Measurements from ENCODE around the gene SPATA33. TPM values are rescaled to one million over a fixed set of nuclear protein-coding genes. Genes with fewer than 3 reads are reported as not detected.
"Not testable (repeated sequence)": the region's sequence is repeated elsewhere in the genome, so short reads cannot be mapped to it uniquely, and the experiment has no call there.

The SPATA33 gene
- total RNA-seq, 3 donors from 2014 or later, result 8.0 to 11.0 (median 10.7) TPM

- ATAC-seq (peak; percentile 86), DNase-seq (peak; percentile 91 to 96 (median 96))
- no peak for TF ChIP-seq CTCF (IDR thresholded peaks at IDR 0.05)
- Histone ChIP-seq H3K9me3 (no peaks in the 10 kb centered on the region), H3K4me3 (peak within 1 kb of the TSS; percentile 92), H3K4me1 (ENCODE audit: low read depth) (peaks cover 17% of the 10 kb centered on the region), H3K36me3 (ENCODE audit: low read depth) (no peaks in the 10 kb centered on the region)
- intact Hi-C loops (cut with DNase I, micrococcal nuclease), result no loop called here
Observed at GRCh38 chr16:89686520-89687091, 29.0 kb downstream of the SPATA33 start, which contains the start of gene CDK10. Gene CDK10, plus strand, starts transcription at chr16:89686689. Its CDS starts 22 bp downstream, at chr16:89686711.

- TF ChIP-seq CTCF (IDR thresholded peaks at IDR 0.05), result no peak
- ATAC-seq, result peak; percentile 93
- DNase-seq, result peak; percentile 89 to 91 (median 90)
- Histone ChIP-seq H3K4me3 (peak overlapping the region; percentile 92), H3K36me3 (ENCODE audit: low read depth) (no peaks in the 10 kb centered on the region), H3K4me1 (ENCODE audit: low read depth) (peaks cover 17% of the 10 kb centered on the region), H3K9me3 (no peaks in the 10 kb centered on the region)
- intact Hi-C loops (cut with DNase I, micrococcal nuclease), result no loop called here
Observed at GRCh38 chr16:89687092-89687940, 29.7 kb downstream of the SPATA33 start.

GRCh38 chr16:89688395-89688794, 30.8 kb downstream of the SPATA33 start:
- H3K4me1 ChIP-seq (ENCODE audit: low read depth), result peaks cover 17% of the 10 kb centered on the region
- no peak overlapping the region for H3K4me3 ChIP-seq
- no peak for ATAC-seq
- intact Hi-C loops (cut with DNase I, micrococcal nuclease), result no loop called here
- DNase-seq, result peak in 1 of 3 donors; percentile 13
- no peak for TF ChIP-seq CTCF (IDR thresholded peaks at IDR 0.05)
- no peaks in the 10 kb centered on the region for H3K9me3 ChIP-seq
- no peaks in the 10 kb centered on the region for H3K36me3 ChIP-seq (ENCODE audit: low read depth)

GRCh38 chr16:89689142-89689541, 31.5 kb downstream of the SPATA33 start:
- Histone ChIP-seq H3K4me1 (ENCODE audit: low read depth) (peaks cover 17% of the 10 kb centered on the region), H3K9me3 (no peaks in the 10 kb centered on the region), H3K36me3 (ENCODE audit: low read depth) (no peaks in the 10 kb centered on the region), H3K4me3 (no peak overlapping the region)
- ATAC-seq (no peak), DNase-seq (peak in 1 of 3 donors; percentile 32)
- intact Hi-C loops (cut with DNase I, micrococcal nuclease), result no loop called here
- no peak for TF ChIP-seq CTCF (IDR thresholded peaks at IDR 0.05)

GRCh38 chr16:89689621-89690020, 32.0 kb downstream of the SPATA33 start:
- peaks cover 17% of the 10 kb centered on the region for H3K4me1 ChIP-seq (ENCODE audit: low read depth)
- ATAC-seq; intact Hi-C loops (cut with DNase I, micrococcal nuclease); H3K4me3 ChIP-seq; H3K36me3 ChIP-seq (ENCODE audit: low read depth); H3K9me3 ChIP-seq: not testable (repeated sequence)
- DNase-seq, result peak in 1 of 3 donors; percentile 18

- H3K36me3 ChIP-seq (ENCODE audit: low read depth), result no peaks in the 10 kb centered on the region
- DNase-seq (peak in 1 of 3 donors; percentile 31), ATAC-seq (no peak)
- H3K9me3 ChIP-seq, result no peaks in the 10 kb centered on the region
- H3K4me3 ChIP-seq, result no peak overlapping the region
- intact Hi-C loops (cut with DNase I, micrococcal nuclease), result no loop called here
- no peak for TF ChIP-seq CTCF (IDR thresholded peaks at IDR 0.05)
- peaks cover 17% of the 10 kb centered on the region for H3K4me1 ChIP-seq (ENCODE audit: low read depth)
Observed at GRCh38 chr16:89690392-89690901, 32.8 kb downstream of the SPATA33 start.
